Activated CD4-positive, alpha-beta T cell treated with anti-CD3 and anti-CD28 coated beads for 4 hours (primary cell): ENCODE results near the gene PPP1R12B.
"Not testable (repeated sequence)": the region's sequence is repeated elsewhere in the genome, so short reads cannot be mapped to it uniquely, and the experiment has no call there.

Experiments used
- DNase-seq, 2 donors: peaks; one replicate each; pipeline ENCODE4 v3.0.0-alpha.2; 2020

The PPP1R12B gene

GRCh38 chr1:202540014-202540413 lies 191.5 kb downstream of the PPP1R12B start:
- no peak for DNase-seq

- DNase-seq: no peak
Observed at GRCh38 chr1:202540448-202540847, 191.9 kb downstream of the PPP1R12B start.

GRCh38 chr1:202540858-202541257 lies 192.4 kb downstream of the PPP1R12B start:
- DNase-seq: not testable (repeated sequence)

- not testable (repeated sequence) for DNase-seq
Observed at GRCh38 chr1:202542415-202542814, 193.9 kb downstream of the PPP1R12B start.

- DNase-seq: not testable (repeated sequence)
Observed at GRCh38 chr1:202543537-202543936, 195.0 kb downstream of the PPP1R12B start.

GRCh38 chr1:202544766-202545449 lies 196.4 kb downstream of the PPP1R12B start:
- DNase-seq: not testable (repeated sequence)

- not testable (repeated sequence) for DNase-seq
Observed at GRCh38 chr1:202545647-202546303, 197.3 kb downstream of the PPP1R12B start.

GRCh38 chr1:202546377-202546776 lies 197.9 kb downstream of the PPP1R12B start:
- DNase-seq: not testable (repeated sequence)

GRCh38 chr1:202546796-202547195 lies 198.3 kb downstream of the PPP1R12B start:
- not testable (repeated sequence) for DNase-seq

- no peak for DNase-seq
Observed at GRCh38 chr1:202547215-202547614, 198.7 kb downstream of the PPP1R12B start.

GRCh38 chr1:202550088-202550487 lies 201.6 kb downstream of the PPP1R12B start:
- DNase-seq: not testable (repeated sequence)

- DNase-seq: no peak
Observed at GRCh38 chr1:202551683-202552082, 203.2 kb downstream of the PPP1R12B start.

GRCh38 chr1:202552615-202553014 lies 204.1 kb downstream of the PPP1R12B start:
- not testable (repeated sequence) for DNase-seq

GRCh38 chr1:202553078-202553477 lies 204.6 kb downstream of the PPP1R12B start:
- not testable (repeated sequence) for DNase-seq

- no peak for DNase-seq
Observed at GRCh38 chr1:202553560-202554038, 205.1 kb downstream of the PPP1R12B start.

- DNase-seq: not testable (repeated sequence)
Observed at GRCh38 chr1:202554619-202555018, 206.1 kb downstream of the PPP1R12B start.

GRCh38 chr1:202556037-202556436 lies 207.5 kb downstream of the PPP1R12B start:
- not testable (repeated sequence) for DNase-seq

GRCh38 chr1:202557662-202558061 lies 209.2 kb downstream of the PPP1R12B start:
- DNase-seq: not testable (repeated sequence)

- DNase-seq: no peak
Observed at GRCh38 chr1:202561240-202561639, 212.7 kb downstream of the PPP1R12B start.

- DNase-seq: no peak
Observed at GRCh38 chr1:202561726-202562443, 213.4 kb downstream of the PPP1R12B start.

GRCh38 chr1:202562444-202563060 lies 214.1 kb downstream of the PPP1R12B start:
- no peak for DNase-seq

GRCh38 chr1:202563818-202564217 lies 215.3 kb downstream of the PPP1R12B start:
- no peak for DNase-seq

- DNase-seq: no peak
Observed at GRCh38 chr1:202564958-202565495, 216.5 kb downstream of the PPP1R12B start.
